ENCODE data around the gene MATN3. TPM values are rescaled to one million over a fixed set of nuclear protein-coding genes. Genes with fewer than 3 reads are reported as not detected.

Gene MATN3
- total and polyA plus RNA-seq, 9 of the 15 experiments (the other 6 are each of a cell fraction or from before 2014, with no cell fraction given) = not detected

DNA sequence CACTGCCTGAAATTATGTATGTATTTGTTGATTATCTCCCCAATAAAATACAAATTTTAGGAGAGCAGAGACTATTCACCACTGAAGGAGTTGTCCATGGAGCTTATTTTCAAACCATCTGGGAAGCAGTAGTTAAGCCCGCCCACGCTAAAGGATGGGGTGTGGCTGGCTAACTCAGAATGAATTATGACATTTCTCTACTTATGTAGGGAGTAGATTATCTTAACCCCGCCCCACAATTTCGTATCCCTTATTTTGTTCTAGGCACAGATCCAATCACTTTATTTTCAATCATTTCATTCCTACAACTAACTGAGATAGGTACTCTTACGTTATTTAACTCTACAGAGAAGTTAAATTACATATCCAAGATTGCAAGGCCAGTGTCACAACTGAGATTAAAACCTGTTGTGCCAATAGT lies 40.4 kb upstream of the MATN3 start (continued):
- TF ChIP-seq ELF4 (CRISPR knock-in tag; IDR thresholded peaks at IDR 0.05) = no peak
- no peak for TF ChIP-seq CREBBP (IDR thresholded peaks at IDR 0.05; ENCODE audit: low read depth, low read length)
- TF ChIP-seq CBX1 (IDR thresholded peaks at IDR 0.05; ENCODE audit: low read depth) = no peak
- TF ChIP-seq NEUROD1 (IDR thresholded peaks at IDR 0.05; ENCODE audit: borderline replicate concordance, low read depth, low read length, partially characterized antibody) = no peak
- no peak for TF ChIP-seq DACH1 (IDR thresholded peaks at IDR 0.05; ENCODE audit: partially characterized antibody)
- TF ChIP-seq, protein P1, sequence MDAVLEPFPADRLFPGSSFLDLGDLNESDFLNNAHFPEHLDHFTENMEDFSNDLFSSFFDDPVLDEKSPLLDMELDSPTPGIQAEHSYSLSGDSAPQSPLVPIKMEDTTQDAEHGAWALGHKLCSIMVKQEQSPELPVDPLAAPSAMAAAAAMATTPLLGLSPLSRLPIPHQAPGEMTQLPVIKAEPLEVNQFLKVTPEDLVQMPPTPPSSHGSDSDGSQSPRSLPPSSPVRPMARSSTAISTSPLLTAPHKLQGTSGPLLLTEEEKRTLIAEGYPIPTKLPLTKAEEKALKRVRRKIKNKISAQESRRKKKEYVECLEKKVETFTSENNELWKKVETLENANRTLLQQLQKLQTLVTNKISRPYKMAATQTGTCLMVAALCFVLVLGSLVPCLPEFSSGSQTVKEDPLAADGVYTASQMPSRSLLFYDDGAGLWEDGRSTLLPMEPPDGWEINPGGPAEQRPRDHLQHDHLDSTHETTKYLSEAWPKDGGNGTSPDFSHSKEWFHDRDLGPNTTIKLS (IDR thresholded peaks at IDR 0.05; ENCODE audit: borderline replicate concordance, low read depth) = no peak
- TF ChIP-seq U2AF2 (optimal IDR thresholded peaks at IDR 0.05; ENCODE audit: low read depth, low read length) = no peak
- TF ChIP-seq HLTF (IDR thresholded peaks at IDR 0.05) = no peak
- no peak for TF ChIP-seq GATA2 (CRISPR knock-in tag; IDR thresholded peaks at IDR 0.05)
- no peak for TF ChIP-seq ZNF263 (CRISPR knock-in tag; IDR thresholded peaks at IDR 0.05; ENCODE audit: borderline replicate concordance)
- no peak for TF ChIP-seq MAFF (IDR thresholded peaks at IDR 0.05; ENCODE audit: low read length)
- TF ChIP-seq, protein P2, sequence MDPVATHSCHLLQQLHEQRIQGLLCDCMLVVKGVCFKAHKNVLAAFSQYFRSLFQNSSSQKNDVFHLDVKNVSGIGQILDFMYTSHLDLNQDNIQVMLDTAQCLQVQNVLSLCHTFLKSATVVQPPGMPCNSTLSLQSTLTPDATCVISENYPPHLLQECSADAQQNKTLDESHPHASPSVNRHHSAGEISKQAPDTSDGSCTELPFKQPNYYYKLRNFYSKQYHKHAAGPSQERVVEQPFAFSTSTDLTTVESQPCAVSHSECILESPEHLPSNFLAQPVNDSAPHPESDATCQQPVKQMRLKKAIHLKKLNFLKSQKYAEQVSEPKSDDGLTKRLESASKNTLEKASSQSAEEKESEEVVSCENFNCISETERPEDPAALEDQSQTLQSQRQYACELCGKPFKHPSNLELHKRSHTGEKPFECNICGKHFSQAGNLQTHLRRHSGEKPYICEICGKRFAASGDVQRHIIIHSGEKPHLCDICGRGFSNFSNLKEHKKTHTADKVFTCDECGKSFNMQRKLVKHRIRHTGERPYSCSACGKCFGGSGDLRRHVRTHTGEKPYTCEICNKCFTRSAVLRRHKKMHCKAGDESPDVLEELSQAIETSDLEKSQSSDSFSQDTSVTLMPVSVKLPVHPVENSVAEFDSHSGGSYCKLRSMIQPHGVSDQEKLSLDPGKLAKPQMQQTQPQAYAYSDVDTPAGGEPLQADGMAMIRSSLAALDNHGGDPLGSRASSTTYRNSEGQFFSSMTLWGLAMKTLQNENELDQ (CRISPR knock-in tag; IDR thresholded peaks at IDR 0.05; ENCODE audit: borderline replicate concordance) = no peak
- no peak for TF ChIP-seq ZBTB43 (CRISPR knock-in tag; IDR thresholded peaks at IDR 0.05)
- TF ChIP-seq, protein P3, sequence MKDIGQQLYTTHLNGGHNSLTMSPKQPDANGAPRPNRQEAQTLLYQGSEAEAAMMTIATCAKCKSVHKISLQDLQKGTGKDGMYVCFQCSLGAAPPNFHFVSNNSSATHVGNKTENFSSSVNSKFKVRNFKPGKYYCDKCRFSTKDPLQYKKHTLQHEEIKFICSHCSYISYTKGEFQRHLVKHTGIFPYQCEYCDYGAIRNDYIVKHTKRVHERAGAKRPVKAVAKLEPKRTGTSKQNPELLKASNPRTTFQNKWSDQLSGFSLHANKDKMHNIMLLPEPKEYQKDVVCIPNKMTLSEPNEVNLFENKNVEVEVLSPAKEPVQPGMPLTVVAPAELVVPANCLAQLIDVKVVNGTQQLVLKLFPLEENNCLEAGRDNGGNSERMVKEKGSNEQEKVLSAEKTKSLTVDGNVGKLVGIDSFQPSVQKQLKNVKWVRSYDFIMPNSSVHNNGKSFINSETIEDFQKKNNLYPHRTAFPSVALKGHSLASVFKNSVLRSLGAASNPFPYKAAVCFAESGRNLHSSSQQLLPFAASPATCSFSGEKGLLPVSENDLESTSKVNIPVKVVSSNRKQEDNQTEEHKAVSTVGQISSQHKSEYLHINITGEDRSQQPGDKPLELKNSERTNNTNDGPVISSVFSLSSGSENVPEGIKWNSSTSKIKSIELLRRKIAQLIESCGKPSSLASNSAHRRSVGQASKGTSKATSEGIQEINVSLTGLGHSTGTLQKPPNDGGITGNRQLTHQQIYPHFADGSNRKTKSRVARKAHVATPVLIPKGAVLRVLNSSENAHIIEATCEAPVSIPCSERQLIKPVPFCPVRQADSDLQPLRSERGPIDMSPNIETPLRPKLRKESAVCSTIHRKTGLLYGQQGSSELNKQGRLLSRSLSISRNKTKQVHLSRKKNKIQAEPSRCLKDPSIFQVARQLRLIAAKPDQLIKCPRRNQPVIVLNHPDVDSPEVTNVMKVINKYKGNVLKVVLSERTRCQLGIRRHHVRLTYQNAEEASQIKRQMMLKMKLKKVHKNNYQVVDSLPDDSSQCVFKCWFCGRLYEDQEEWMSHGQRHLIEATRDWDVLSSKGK (CRISPR knock-in tag; IDR thresholded peaks at IDR 0.05) = no peak
- TF ChIP-seq, protein P4, sequence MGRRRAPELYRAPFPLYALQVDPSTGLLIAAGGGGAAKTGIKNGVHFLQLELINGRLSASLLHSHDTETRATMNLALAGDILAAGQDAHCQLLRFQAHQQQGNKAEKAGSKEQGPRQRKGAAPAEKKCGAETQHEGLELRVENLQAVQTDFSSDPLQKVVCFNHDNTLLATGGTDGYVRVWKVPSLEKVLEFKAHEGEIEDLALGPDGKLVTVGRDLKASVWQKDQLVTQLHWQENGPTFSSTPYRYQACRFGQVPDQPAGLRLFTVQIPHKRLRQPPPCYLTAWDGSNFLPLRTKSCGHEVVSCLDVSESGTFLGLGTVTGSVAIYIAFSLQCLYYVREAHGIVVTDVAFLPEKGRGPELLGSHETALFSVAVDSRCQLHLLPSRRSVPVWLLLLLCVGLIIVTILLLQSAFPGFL (CRISPR knock-in tag; IDR thresholded peaks at IDR 0.05) = no peak
- TF ChIP-seq PHF20 (IDR thresholded peaks at IDR 0.05; ENCODE audit: partially characterized antibody) = no peak
- no peak for TF ChIP-seq ZNF384 (IDR thresholded peaks at IDR 0.05; ENCODE audit: low read depth, low read length)
- no peak for TF ChIP-seq ZNF354B (CRISPR knock-in tag; IDR thresholded peaks at IDR 0.05)
- no peak for TF ChIP-seq ATF2 (CRISPR knock-in tag; IDR thresholded peaks at IDR 0.05)

Data from K562 (cell line).